ENCODE results near the gene CYLC1. TPM values are rescaled to one million over a fixed set of nuclear protein-coding genes. Genes with fewer than 3 reads are reported as not detected.

CYLC1 gene
- total RNA-seq, result not detected

DNA sequence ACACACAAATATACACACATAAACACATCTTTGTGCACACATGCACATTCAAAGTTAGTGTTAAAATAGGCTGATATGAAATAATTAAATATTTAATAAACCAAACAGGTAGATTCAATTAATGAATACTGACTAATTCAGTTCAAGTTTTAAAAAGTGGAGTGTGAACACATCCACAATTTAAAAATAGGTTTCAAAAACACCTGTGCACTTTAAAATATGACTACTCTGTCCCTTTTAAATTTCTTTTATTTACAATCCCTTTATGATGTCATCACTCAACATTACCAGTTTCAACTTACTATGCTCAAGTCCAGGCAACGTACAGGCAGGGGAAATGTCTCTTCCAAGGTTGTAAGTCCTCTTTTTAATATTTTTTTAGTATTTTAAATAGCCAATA, at the start of gene CYLC1:
Gene CYLC1 (plus strand): TSS at position 301 of the 400 bp plus-strand sequence. CDS start 37 bp downstream, at position 338.
- Histone ChIP-seq H3K4me3 (no peak within 1 kb of the TSS), H3K4me1 (no peaks in the 10 kb centered on the region), H3K27me3 (no peaks in the 10 kb centered on the region), H3K36me3 (no peaks in the 10 kb centered on the region), H3K9me3 (no peaks in the 10 kb centered on the region), H3K27ac (no peak within 1 kb of the TSS)
- no peak for DNase-seq
- no peak for TF ChIP-seq EP300 (IDR thresholded peaks at IDR 0.05; ENCODE audit: low read depth)
- TF ChIP-seq POLR2AphosphoS5 (IDR thresholded peaks at IDR 0.05), result no peak
- TF ChIP-seq POLR2A (IDR thresholded peaks at IDR 0.05), result no peak
- TF ChIP-seq CTCF (IDR thresholded peaks at IDR 0.05), result no peak
- intact Hi-C loops (cut with DNase I; ENCODE audit: low total_unique reads), result no loop called here
- WGBS, 2 donors (ENCODE audit: low coverage in 1 of 2), result 31% methylated on average over 1 of the region's 1 CpG; no CpG with 5 or more reads in 1 of the 2 donors
- in situ Hi-C loops (cut with MboI; ENCODE audit: low pct_ligation_motif_present in 1 of 4, low pct_unique_long_range_greater_than_20kb in 1 of 4, low sequenced_read_pairs in 3 of 4), result no loop called here

- intact Hi-C loops (cut with DNase I; ENCODE audit: low total_unique reads), result no loop called here
- H3K36me3 ChIP-seq, result no peaks in the 10 kb centered on the region
- H3K4me1 ChIP-seq, result no peaks in the 10 kb centered on the region
- TF ChIP-seq CTCF (IDR thresholded peaks at IDR 0.05), result no peak
- no peak for TF ChIP-seq EP300 (IDR thresholded peaks at IDR 0.05; ENCODE audit: low read depth)
- no peak for TF ChIP-seq POLR2A (IDR thresholded peaks at IDR 0.05)
- no peak for TF ChIP-seq POLR2AphosphoS5 (IDR thresholded peaks at IDR 0.05)
- in situ Hi-C loops (cut with MboI; ENCODE audit: low pct_ligation_motif_present in 1 of 4, low pct_unique_long_range_greater_than_20kb in 1 of 4, low sequenced_read_pairs in 3 of 4), result no loop called here
- no peak for DNase-seq
- no peaks in the 10 kb centered on the region for H3K27me3 ChIP-seq
- no peaks in the 10 kb centered on the region for H3K9me3 ChIP-seq
- WGBS, 2 donors (ENCODE audit: low coverage in 1 of 2), result 74% methylated on average over 2 of the region's 3 CpGs; no CpG with 5 or more reads in 1 of the 2 donors
- H3K27ac ChIP-seq, result no peak overlapping the region
- no peak overlapping the region for H3K4me3 ChIP-seq
Observed at GRCh38 chrX:83819304-83819703, 41.6 kb upstream of the CYLC1 start.

GRCh38 chrX:83829874-83830273, 31.1 kb upstream of the CYLC1 start:
- in situ Hi-C loops (cut with MboI; ENCODE audit: low pct_ligation_motif_present in 1 of 4, low pct_unique_long_range_greater_than_20kb in 1 of 4, low sequenced_read_pairs in 3 of 4) (no loop called here), intact Hi-C loops (cut with DNase I; ENCODE audit: low total_unique reads) (no loop called here)
- no peak for TF ChIP-seq POLR2A (IDR thresholded peaks at IDR 0.05)
- TF ChIP-seq EP300 (IDR thresholded peaks at IDR 0.05; ENCODE audit: low read depth), result no peak
- no peak for TF ChIP-seq CTCF (IDR thresholded peaks at IDR 0.05)
- Histone ChIP-seq H3K4me3 (no peak overlapping the region), H3K9me3 (no peaks in the 10 kb centered on the region), H3K27ac (no peak overlapping the region), H3K36me3 (no peaks in the 10 kb centered on the region), H3K27me3 (no peaks in the 10 kb centered on the region), H3K4me1 (no peaks in the 10 kb centered on the region)
- no peak for DNase-seq
- WGBS, 2 donors (ENCODE audit: low coverage in 1 of 2), result 30% methylated on average over 4 of the region's 4 CpGs; no CpG with 5 or more reads in 1 of the 2 donors

DNA sequence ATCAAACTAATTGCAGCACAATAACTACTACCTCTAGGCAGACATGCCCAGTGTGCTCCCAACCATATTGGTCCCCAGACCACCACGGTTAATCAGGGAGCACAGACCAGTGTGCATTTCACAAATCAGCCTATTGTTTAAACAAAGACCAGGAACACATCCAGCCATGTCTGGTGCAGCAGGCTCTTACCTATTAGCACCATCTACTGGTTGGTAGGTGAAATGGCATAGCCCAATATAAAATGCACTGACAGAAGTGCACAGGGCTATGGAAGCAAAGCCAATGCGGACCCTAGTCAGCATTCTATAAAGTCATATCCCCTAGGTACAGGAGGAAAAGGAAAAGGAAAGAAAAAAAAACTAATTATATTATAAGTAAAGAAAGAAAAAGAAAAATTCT, 15.5 kb upstream of the CYLC1 start:
- no peak for DNase-seq
- WGBS, 2 donors (ENCODE audit: low coverage in 1 of 2), result 0 to 14% methylated on average over 1 to 2 of the region's 2 CpGs
- in situ Hi-C loops (cut with MboI; ENCODE audit: low pct_ligation_motif_present in 1 of 4, low pct_unique_long_range_greater_than_20kb in 1 of 4, low sequenced_read_pairs in 3 of 4), result no loop called here

More for the DNA sequence above, 15.5 kb upstream of the CYLC1 start:
- Histone ChIP-seq H3K36me3 (no peaks in the 10 kb centered on the region), H3K4me3 (no peak overlapping the region), H3K9me3 (no peaks in the 10 kb centered on the region), H3K27me3 (no peaks in the 10 kb centered on the region), H3K27ac (no peak overlapping the region), H3K4me1 (no peaks in the 10 kb centered on the region)
- TF ChIP-seq CTCF (IDR thresholded peaks at IDR 0.05) (peak in 3 of 5 experiments; percentile 36 to 65 (median 45)), POLR2AphosphoS5 (IDR thresholded peaks at IDR 0.05) (no peak)
- intact Hi-C loops (cut with DNase I; ENCODE audit: low total_unique reads), result no loop called here
